Right lobe of liver (tissue), 6 donors: ENCODE results near the gene KLF2. TPM values are rescaled to one million over a fixed set of nuclear protein-coding genes. Genes with fewer than 3 reads are reported as not detected.

Source experiments
- ATAC-seq, 4 donors: fragments of 200-7000 bp; cut with Tn5 transposase; one replicate each; pipeline ENCODE4 v1.9.1; 2020; ENCODE audit warnings: mild to moderate bottlenecking in 4 of 4, moderate library complexity in 4 of 4
- DNase-seq, 3 donors: peaks; one replicate each; pipeline ENCODE4 v3.0.0-alpha.2; 2020
- H3K27ac ChIP-seq, 3 donors: fragments of 200-600 bp; one replicate each; pipeline ENCODE4 v1.8.0; 2022
- H3K27me3 ChIP-seq, 2 donors: fragments of 200-600 bp; one replicate each; pipeline ENCODE4 v1.8.0; 2022
- H3K36me3 ChIP-seq, 4 donors: fragments of 200-600 bp; sonication (generic) in 1 of 4; one replicate each; pipeline versions ENCODE4 v1.5.1 to v1.8.0; 2017 to 2022; ENCODE audit warnings: control low read depth in 1 of 4
- H3K4me1 ChIP-seq, 4 donors: fragments of 200-600 bp; sonication (generic) in 1 of 4; one replicate each; pipeline versions ENCODE4 v1.5.1 to v1.8.0; 2017 to 2022; ENCODE audit warnings: control low read depth in 1 of 4
- H3K4me3 ChIP-seq, 3 donors: fragments of 200-600 bp; one replicate each; pipeline ENCODE4 v1.8.0; 2022
- H3K9me3 ChIP-seq, 4 donors: fragments of 200-600 bp; sonication (generic) in 1 of 4; one replicate each; pipeline versions ENCODE4 v1.5.1 to v1.8.0; 2017 to 2022; ENCODE audit warnings: control low read depth in 1 of 4
- CTCF ChIP-seq, 4 donors: fragments of 200-600 bp in 3 of 4; fragments of 450-650 bp in 1 of 4; IDR thresholded peaks; one replicate each; pipeline versions ENCODE4 v1.5.1 to v1.8.0; 2016 to 2022; ENCODE audit warnings: antibody characterized with exemption in 4 of 4, mild to moderate bottlenecking in 2 of 4
- POLR2A ChIP-seq: fragments of 450-650 bp; IDR thresholded peaks from one replicate; pipeline ENCODE4 v1.6.1; 2017; ENCODE audit warnings: antibody characterized with exemption, mild to moderate bottlenecking
- WGBS: methylation state at CpG from one replicate; pipeline ENCODE4 v1.1.6; 2018; ENCODE audit warnings: low coverage, low lambda C conversion rate; ENCODE audit not compliant: insufficient coverage; ENCODE audit errors: missing lambda C conversion rate; 5-methylcytosine and 5-hydroxymethylcytosine counted together
- intact Hi-C, 2 donors: fragments of 100-400 bp; cut with DNase I; formaldehyde crosslinking; loops; one replicate each; pipeline versions ENCODE4 v1.11.2 to v1.14.1; 2022
- total RNA-seq, 6 experiments: library from RNA; depleted of rRNA in 2 of 6; stranded (reverse); fragments of >200 nt in 2 of 6; fragmentation: NEBNext Ultra II Directional in 3 of 6; extraction: Animal tissue kit (Norgen Biotek cat#: 25700) in 3 of 6; gene quantifications; one replicate each; pipeline versions ENCODE4 v1.1.0 to v1.2.4, GENCODE V29; 2016 to 2023
- donor health status: DM: no; HTN: yes; CAD: no.
- donor health status: DM: no; HTN: no; CAD: no.
- donor health status: DM: no; HTN: no; CAD: no.
- donor health status: DM: no; HTN: yes; CAD: no.
- donor health status: DM: no; HTN: yes; CAD: no.

Gene KLF2
- total RNA-seq, 6 experiments from 2014 or later: 3.7 to 10.1 (median 4.8) TPM

DNA sequence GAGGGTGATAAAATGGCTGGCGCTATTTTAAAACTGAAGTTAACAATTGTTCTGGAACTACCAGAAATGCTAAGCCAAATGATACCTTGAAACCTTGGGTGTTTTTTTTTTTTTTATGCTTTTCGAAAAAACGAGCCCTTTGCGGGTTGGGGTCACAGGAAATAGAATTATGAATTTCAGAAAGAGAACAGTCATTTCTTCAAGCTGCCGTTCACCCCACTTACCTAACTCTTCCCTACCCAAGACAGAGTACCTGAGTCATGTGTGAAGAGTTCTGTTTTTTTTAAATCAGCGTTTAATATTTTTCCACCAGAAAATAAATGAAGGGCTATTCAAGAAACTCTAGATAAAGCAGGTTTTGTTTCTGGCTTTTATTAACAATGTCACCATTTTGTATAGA is 35.3 kb downstream of the KLF2 start:
- Histone ChIP-seq H3K27ac (no peak overlapping the region), H3K9me3 (no peaks in the 10 kb centered on the region), H3K4me3 (no peak overlapping the region), H3K36me3 (no peaks in the 10 kb centered on the region), H3K4me1 (peaks cover 0 to 15% (median 7%) of the 10 kb centered on the region in 4 donors), H3K27me3 (no peaks in the 10 kb centered on the region)
- 91% methylated on average over 6 of the region's 6 CpGs for WGBS
- DNase-seq (no peak), ATAC-seq (no peak)
- no peak for TF ChIP-seq CTCF (IDR thresholded peaks at IDR 0.05)
- TF ChIP-seq POLR2A: no peak
- intact Hi-C loops: no loop called here

DNA sequence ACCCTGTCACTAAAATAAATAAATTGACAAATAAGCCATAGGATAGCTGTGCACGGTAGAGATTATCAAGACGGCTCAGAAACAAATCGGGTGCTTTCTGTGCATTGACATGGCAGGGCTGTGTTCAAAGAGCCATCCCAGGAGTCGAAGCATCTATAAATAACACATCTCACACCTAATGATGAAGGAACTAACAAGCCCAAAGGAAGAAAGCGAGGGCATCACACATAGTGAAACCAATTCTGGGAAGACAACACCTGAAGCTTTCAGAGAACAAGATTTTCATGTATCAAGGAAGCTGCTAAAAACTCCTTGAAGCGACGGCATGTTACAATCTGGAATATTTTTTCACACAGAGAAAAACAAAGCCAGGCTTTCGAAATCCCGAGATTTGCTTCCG is 36.1 kb downstream of the KLF2 start:
- 84% methylated on average over 10 of the region's 10 CpGs for WGBS
- DNase-seq (no peak), ATAC-seq (no peak)
- Histone ChIP-seq H3K9me3 (no peaks in the 10 kb centered on the region), H3K27me3 (no peaks in the 10 kb centered on the region), H3K27ac (no peak overlapping the region), H3K4me3 (no peak overlapping the region), H3K4me1 (peaks cover 0 to 15% (median 7%) of the 10 kb centered on the region in 4 donors), H3K36me3 (no peaks in the 10 kb centered on the region)
- intact Hi-C loops: no loop called here
- no peak for TF ChIP-seq CTCF (IDR thresholded peaks at IDR 0.05)
- TF ChIP-seq POLR2A: no peak

DNA sequence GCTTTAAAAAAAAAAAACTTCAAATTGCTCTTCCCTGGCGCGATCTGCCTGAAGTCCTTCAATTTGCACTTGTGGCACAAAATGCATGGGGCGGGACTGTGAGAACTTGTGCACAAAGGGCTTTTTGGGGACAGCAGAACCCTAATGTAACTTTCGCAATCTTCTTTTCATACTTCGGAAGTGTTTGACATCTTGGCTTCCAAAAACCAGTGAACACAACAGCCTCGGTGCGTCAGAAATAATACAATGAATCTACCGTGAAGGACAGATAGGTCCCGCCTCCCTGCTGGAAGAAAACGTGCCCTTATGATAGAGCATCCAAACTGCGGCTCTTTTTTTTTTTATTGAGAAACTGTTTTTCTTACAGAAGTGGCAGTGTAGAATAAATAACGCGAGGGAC is 36.6 kb downstream of the KLF2 start:
- no peaks in the 10 kb centered on the region for H3K36me3 ChIP-seq
- H3K27me3 ChIP-seq: no peaks in the 10 kb centered on the region
- no peak for TF ChIP-seq POLR2A
- TF ChIP-seq CTCF (IDR thresholded peaks at IDR 0.05): no peak
- ATAC-seq (no peak), DNase-seq (no peak)
- intact Hi-C loops: no loop called here
- H3K9me3 ChIP-seq: no peaks in the 10 kb centered on the region
- no peak overlapping the region for H3K27ac ChIP-seq
- peaks cover 0 to 18% (median 7%) of the 10 kb centered on the region in 4 donors for H3K4me1 ChIP-seq
- 66% methylated on average over 13 of the region's 13 CpGs for WGBS
- no peak overlapping the region for H3K4me3 ChIP-seq

GRCh38 chr19:16361926-16362325 is 37.3 kb downstream of the KLF2 start:
- H3K9me3 ChIP-seq: no peaks in the 10 kb centered on the region
- no peak overlapping the region for H3K27ac ChIP-seq
- intact Hi-C loops: no loop called here
- DNase-seq (no peak), ATAC-seq (no peak)
- WGBS: 87% methylated on average over 10 of the region's 10 CpGs
- H3K4me3 ChIP-seq: no peak overlapping the region
- H3K27me3 ChIP-seq: no peaks in the 10 kb centered on the region
- no peak for TF ChIP-seq POLR2A
- TF ChIP-seq CTCF (IDR thresholded peaks at IDR 0.05): no peak
- H3K36me3 ChIP-seq: no peaks in the 10 kb centered on the region
- peaks cover 0 to 20% (median 7%) of the 10 kb centered on the region in 4 donors for H3K4me1 ChIP-seq
